ENCODE data around the gene GATAD2A. TPM values are rescaled to one million over a fixed set of nuclear protein-coding genes. Genes with fewer than 3 reads are reported as not detected.

Gene GATAD2A
- total and polyA plus RNA-seq, 9 of the 15 experiments (the other 6 are each of a cell fraction or from before 2014, with no cell fraction given): 2.4 to 226 (median 44.2) TPM

- 0 out of 2 replicates have a peak, but pooled peaks have one; percentile 25 for TF ChIP-seq NKRF (IDR thresholded peaks at IDR 0.05; ENCODE audit: borderline replicate concordance)
- TF ChIP-seq ZFP30 (CRISPR knock-in tag; IDR thresholded peaks at IDR 0.05; ENCODE audit: borderline replicate concordance): no peak
- TF ChIP-seq CSDE1 (IDR thresholded peaks at IDR 0.05): peak in 1 of 2 experiments; percentile 64; a peak in 1 of 4 replicates
- peak; percentile 54; the same call in 1 of the 2 replicates for TF ChIP-seq ETV5 (CRISPR knock-in tag; IDR thresholded peaks at IDR 0.05; ENCODE audit: low read depth)
- peak; percentile 32; the same call in 1 of the 2 replicates for TF ChIP-seq MTA3 (IDR thresholded peaks at IDR 0.05; ENCODE audit: borderline replicate concordance)
- peak; percentile 79 for TF ChIP-seq ZNF395 (CRISPR knock-in tag; IDR thresholded peaks at IDR 0.05)
These were observed 83.6 kb downstream of the GATAD2A start (continued) for GRCh38 chr19:19488875-19489690.
